ENCODE measurements around the gene NTN1. TPM values are rescaled to one million over a fixed set of nuclear protein-coding genes. Genes with fewer than 3 reads are reported as not detected.

Gene NTN1
- total RNA-seq, 1 experiment from 2014 or later: 1.2 TPM

DNA sequence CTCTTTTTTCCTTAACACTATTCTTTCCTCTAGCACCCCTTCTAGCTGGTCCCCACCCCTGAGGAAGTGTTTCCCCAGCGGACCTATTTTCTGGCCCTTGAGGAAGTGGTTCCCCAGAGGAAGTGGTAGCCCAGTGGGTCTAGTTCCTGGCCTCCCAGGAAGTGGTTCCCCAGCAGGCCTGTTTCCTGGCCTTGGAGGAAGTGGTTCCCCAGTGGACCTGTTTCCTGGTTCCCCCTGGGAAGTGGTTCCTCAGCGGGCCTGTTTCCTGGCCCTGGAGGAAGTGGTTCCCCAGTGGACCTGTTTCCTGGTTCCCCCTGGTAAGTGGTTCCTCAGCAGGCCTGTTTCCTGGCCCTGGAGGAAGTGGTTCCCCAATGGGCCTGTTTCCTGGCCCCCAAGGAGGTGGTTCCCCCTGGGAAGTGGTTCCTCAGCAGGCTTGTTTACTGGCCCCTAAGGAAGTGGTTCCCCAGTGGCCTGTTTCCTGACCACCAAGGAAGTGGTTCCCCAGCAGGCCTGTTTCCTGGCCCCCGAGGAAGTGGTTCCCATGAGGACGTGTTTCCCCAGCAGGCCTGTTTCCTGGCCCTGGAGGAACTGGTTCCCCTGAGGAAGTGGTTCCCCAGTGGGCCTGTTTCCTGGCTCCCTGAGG, 58.3 kb downstream of the NTN1 start:
- H3K36me3 Mint-ChIP-seq (ENCODE audit: insufficient read depth in 1 of 3, low read depth in 3 of 3): no peaks in the 10 kb centered on the region; a peak in 2 of 7 replicates
- no CpG with 5 or more reads among the region's 4 CpGs for WGBS (ENCODE audit: extremely low coverage, insufficient read length, low lambda C conversion rate)
- H2BK12ac ChIP-seq (ENCODE audit: insufficient read length, low read depth, low read length): no peak overlapping the region
- no peak overlapping the region for H4K91ac ChIP-seq (ENCODE audit: insufficient read length, low read depth, low read length)
- H4K20me1 ChIP-seq (ENCODE audit: control insufficient read depth, insufficient read depth, insufficient read length): no peaks in the 10 kb centered on the region
- H3K4me2 ChIP-seq (ENCODE audit: insufficient read depth, insufficient read length, low read length): no peak overlapping the region
- no peaks in the 10 kb centered on the region for H3K79me1 ChIP-seq (ENCODE audit: insufficient read depth, low read depth, low read length, poor library complexity, severe bottlenecking)
- no peak overlapping the region for H2AFZ ChIP-seq (ENCODE audit: low read length)
- H3K18ac ChIP-seq (ENCODE audit: insufficient read length, low read depth, low read length): no peak overlapping the region
- no peak overlapping the region for H2BK120ac ChIP-seq (ENCODE audit: low read depth, low read length, poor library complexity, severe bottlenecking)
- TF ChIP-seq, protein P1, sequence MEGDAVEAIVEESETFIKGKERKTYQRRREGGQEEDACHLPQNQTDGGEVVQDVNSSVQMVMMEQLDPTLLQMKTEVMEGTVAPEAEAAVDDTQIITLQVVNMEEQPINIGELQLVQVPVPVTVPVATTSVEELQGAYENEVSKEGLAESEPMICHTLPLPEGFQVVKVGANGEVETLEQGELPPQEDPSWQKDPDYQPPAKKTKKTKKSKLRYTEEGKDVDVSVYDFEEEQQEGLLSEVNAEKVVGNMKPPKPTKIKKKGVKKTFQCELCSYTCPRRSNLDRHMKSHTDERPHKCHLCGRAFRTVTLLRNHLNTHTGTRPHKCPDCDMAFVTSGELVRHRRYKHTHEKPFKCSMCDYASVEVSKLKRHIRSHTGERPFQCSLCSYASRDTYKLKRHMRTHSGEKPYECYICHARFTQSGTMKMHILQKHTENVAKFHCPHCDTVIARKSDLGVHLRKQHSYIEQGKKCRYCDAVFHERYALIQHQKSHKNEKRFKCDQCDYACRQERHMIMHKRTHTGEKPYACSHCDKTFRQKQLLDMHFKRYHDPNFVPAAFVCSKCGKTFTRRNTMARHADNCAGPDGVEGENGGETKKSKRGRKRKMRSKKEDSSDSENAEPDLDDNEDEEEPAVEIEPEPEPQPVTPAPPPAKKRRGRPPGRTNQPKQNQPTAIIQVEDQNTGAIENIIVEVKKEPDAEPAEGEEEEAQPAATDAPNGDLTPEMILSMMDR (conservative IDR thresholded peaks at IDR 0.05): no peak
- DNase-seq: no peak
- no peak overlapping the region for H2BK15ac ChIP-seq (ENCODE audit: low read depth, low read length)
- H3K27me3 ChIP-seq (ENCODE audit: insufficient read depth, low read length): no peaks in the 10 kb centered on the region; the same call in 1 of the 2 replicates
- no peak overlapping the region for H3K27ac Mint-ChIP-seq
- no peak overlapping the region for H2AK5ac ChIP-seq (ENCODE audit: insufficient read length, low read length)
- no peak overlapping the region for H3T11ph ChIP-seq (ENCODE audit: low read length)
- no peak overlapping the region for H2BK20ac ChIP-seq (ENCODE audit: low read depth, low read length, poor library complexity, severe bottlenecking)
- H3K4ac ChIP-seq (ENCODE audit: low read depth, low read length): no peak overlapping the region
- H3K4me1 Mint-ChIP-seq: peaks cover 2 to 3% of the 10 kb centered on the region in 2 experiments; a peak in 1 of 4 replicates
- no peak overlapping the region for H3K9ac ChIP-seq (ENCODE audit: extremely low read depth, insufficient read length, low read length)
- H4K8ac ChIP-seq (replicated peaks; ENCODE audit: insufficient read length, low read depth, low read length): no peak overlapping the region
- H3K56ac ChIP-seq (ENCODE audit: insufficient read length, low read depth, low read length): no peak overlapping the region
- no peak overlapping the region for H2BK5ac ChIP-seq (ENCODE audit: insufficient read length, low read length)
- H3K9me3 Mint-ChIP-seq: peaks cover 0 to 2% of the 10 kb centered on the region in 2 experiments; a peak in 1 of 5 replicates
- no peak overlapping the region for H3K23ac ChIP-seq (ENCODE audit: insufficient read length, low read depth, low read length)
- H4K5ac ChIP-seq (ENCODE audit: insufficient read length, low read depth, low read length): no peak overlapping the region
- no peak overlapping the region for H3K4me3 Mint-ChIP-seq
- no peaks in the 10 kb centered on the region for H3K4me1 ChIP-seq (ENCODE audit: insufficient read depth, low read length)
- no peak overlapping the region for H3K14ac ChIP-seq (ENCODE audit: insufficient read depth, low read length)
- no peaks in the 10 kb centered on the region for H3K9me3 ChIP-seq (ENCODE audit: control insufficient read depth, low read depth, low read length)
- no peak overlapping the region for H3K27ac ChIP-seq (ENCODE audit: insufficient read length, low read depth, low read length)
- H3K27me3 Mint-ChIP-seq (ENCODE audit: low read depth): peaks cover 32% of the 10 kb centered on the region
- no peaks in the 10 kb centered on the region for H3K23me2 ChIP-seq (ENCODE audit: insufficient read length, low read depth, low read length, poor library complexity, severe bottlenecking)
- H3K79me2 ChIP-seq (ENCODE audit: insufficient read depth, low read length): no peaks in the 10 kb centered on the region
